Thyroid gland (tissue), 4 donors: ENCODE measurements around the gene CAST.
A peak's percentile ranks its signal among the peaks of the same experiment; 100 is the strongest.

Experiments
- POLR2A ChIP-seq, 2 donors: fragments of 450-650 bp; IDR thresholded peaks; one replicate each; pipeline ENCODE4 v1.6.1; 2017; ENCODE audit warnings: antibody characterized with exemption in 2 of 2, mild to moderate bottlenecking in 2 of 2, moderate library complexity in 1 of 2
- TF ChIP-seq, protein P1 (sequence below), 6 experiments: fragments of 200-600 bp in 3 of 6; fragments of 450-650 bp in 3 of 6; sonication (generic) in 3 of 6; IDR thresholded peaks; one replicate each; pipeline ENCODE4 v1.5.1; 2016 to 2019; ENCODE audit warnings: antibody characterized with exemption in 6 of 6, mild to moderate bottlenecking in 2 of 6, inconsistent platforms in 1 of 6, moderate library complexity in 1 of 6

DNA sequence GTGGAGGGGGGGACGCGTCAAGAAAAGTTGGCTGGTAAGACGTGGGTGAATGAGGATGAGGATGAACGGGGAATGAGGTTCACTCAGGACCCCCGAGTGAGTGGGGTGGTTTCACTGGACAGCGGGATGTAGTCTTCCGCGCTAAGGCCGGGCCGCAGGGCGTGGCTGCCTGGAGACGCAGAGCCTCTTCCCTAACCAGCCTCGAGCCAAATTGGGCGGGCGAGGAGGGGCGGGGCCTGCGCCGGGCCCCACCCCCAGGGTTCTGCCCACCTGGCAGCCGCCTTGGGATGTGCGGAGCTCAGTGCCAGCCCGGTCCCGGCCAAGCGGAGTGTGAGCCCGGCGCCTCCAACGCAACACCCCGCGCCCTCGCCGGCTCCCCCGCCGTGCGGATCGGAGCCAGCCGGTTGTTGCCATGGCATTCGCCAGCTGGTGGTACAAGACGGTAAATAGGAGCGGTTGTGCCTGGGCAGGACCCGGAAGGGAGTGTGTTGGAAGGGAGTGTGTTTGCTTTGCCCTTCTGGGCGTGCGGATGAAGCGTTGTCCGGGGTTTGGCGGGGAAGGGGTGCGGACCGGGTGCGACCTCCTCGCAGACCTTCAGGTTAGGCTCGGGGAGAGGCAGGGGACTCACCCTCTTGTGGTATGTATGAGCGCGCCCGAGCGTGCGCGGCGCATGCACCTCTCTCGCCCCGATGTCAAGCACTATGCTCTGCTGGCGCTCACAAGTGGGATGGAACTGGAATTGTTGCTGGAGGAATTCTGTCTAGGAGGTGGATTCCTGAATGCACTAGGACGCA is 746 bp downstream of the CAST start:
- TF ChIP-seq, protein P1, sequence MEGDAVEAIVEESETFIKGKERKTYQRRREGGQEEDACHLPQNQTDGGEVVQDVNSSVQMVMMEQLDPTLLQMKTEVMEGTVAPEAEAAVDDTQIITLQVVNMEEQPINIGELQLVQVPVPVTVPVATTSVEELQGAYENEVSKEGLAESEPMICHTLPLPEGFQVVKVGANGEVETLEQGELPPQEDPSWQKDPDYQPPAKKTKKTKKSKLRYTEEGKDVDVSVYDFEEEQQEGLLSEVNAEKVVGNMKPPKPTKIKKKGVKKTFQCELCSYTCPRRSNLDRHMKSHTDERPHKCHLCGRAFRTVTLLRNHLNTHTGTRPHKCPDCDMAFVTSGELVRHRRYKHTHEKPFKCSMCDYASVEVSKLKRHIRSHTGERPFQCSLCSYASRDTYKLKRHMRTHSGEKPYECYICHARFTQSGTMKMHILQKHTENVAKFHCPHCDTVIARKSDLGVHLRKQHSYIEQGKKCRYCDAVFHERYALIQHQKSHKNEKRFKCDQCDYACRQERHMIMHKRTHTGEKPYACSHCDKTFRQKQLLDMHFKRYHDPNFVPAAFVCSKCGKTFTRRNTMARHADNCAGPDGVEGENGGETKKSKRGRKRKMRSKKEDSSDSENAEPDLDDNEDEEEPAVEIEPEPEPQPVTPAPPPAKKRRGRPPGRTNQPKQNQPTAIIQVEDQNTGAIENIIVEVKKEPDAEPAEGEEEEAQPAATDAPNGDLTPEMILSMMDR (IDR thresholded peaks at IDR 0.05) = no peak
- peak in 1 of 2 donors; percentile 82 for TF ChIP-seq POLR2A (IDR thresholded peaks at IDR 0.05)
